Tibial nerve (tissue), 4 donors: ENCODE measurements around the gene ANKRD42. TPM values are rescaled to one million over a fixed set of nuclear protein-coding genes. Genes with fewer than 3 reads are reported as not detected.

ENCODE experiments used
- DNase-seq, 2 donors: peaks; one replicate each; pipeline ENCODE4 v3.0.0-alpha.2; 2019; ENCODE audit warnings: low spot score in 2 of 2
- H3K27ac ChIP-seq, 4 donors: fragments of 200-600 bp; sonication (generic) in 3 of 4; one replicate each; pipeline ENCODE4 v1.5.1; 2017 to 2019; ENCODE audit warnings: mild to moderate bottlenecking in 1 of 4
- H3K27me3 ChIP-seq, 2 donors: fragments of 200-600 bp; sonication (generic) in 1 of 2; one replicate each; pipeline versions ENCODE4 v1.5.1 to v1.6.0; 2017 to 2019
- H3K36me3 ChIP-seq, 3 donors: fragments of 200-600 bp; sonication (generic); one replicate each; pipeline ENCODE4 v1.5.1; 2018 to 2019
- H3K4me1 ChIP-seq, 4 donors: fragments of 200-600 bp; sonication (generic) in 3 of 4; one replicate each; pipeline ENCODE4 v1.5.1; 2017 to 2019
- H3K4me3 ChIP-seq, 4 donors: fragments of 200-600 bp; sonication (generic) in 3 of 4; one replicate each; pipeline ENCODE4 v1.5.1; 2017 to 2019; ENCODE audit warnings: mild to moderate bottlenecking in 1 of 4, moderate library complexity in 1 of 4
- H3K9me3 ChIP-seq, 4 donors: fragments of 200-600 bp; sonication (generic) in 3 of 4; one replicate each; pipeline ENCODE4 v1.5.1; 2017 to 2019
- CTCF ChIP-seq, 5 experiments: fragments of 200-600 bp in 3 of 5; fragments of 450-650 bp in 2 of 5; sonication (generic) in 3 of 5; IDR thresholded peaks; one replicate each; pipeline ENCODE4 v1.5.1; 2016 to 2019; ENCODE audit warnings: antibody characterized with exemption in 5 of 5, mild to moderate bottlenecking in 3 of 5, moderate library complexity in 2 of 5
- EP300 ChIP-seq, 2 donors: sonication (generic); formaldehyde crosslinking; IDR thresholded peaks; one replicate each; pipeline ENCODE4 v1.6.1; 2017; ENCODE audit warnings: antibody characterized with exemption in 2 of 2, mild to moderate bottlenecking in 1 of 2
- POLR2A ChIP-seq, 2 donors: fragments of 450-650 bp; IDR thresholded peaks; one replicate each; pipeline ENCODE4 v1.6.1; 2017; ENCODE audit warnings: antibody characterized with exemption in 2 of 2, mild to moderate bottlenecking in 2 of 2, moderate library complexity in 2 of 2
- WGBS, 2 donors: methylation state at CpG; one replicate each; pipeline ENCODE4 v1.1.5; 2018; 5-methylcytosine and 5-hydroxymethylcytosine counted together
- total RNA-seq, 4 donors: library from RNA; depleted of rRNA; stranded (reverse); fragments of >200 nt; gene quantifications; one replicate each; pipeline ENCODE4 v1.1.0, GENCODE V29; 2016

Gene ANKRD42
- total RNA-seq, 4 donors from 2014 or later, result 10.3 to 13.2 (median 13.1) TPM

- Histone ChIP-seq H3K9me3 (no peaks in the 10 kb centered on the region), H3K4me3 (peak overlapping the region; percentile 84 to 100 (median 94)), H3K4me1 (peaks cover 2 to 41% (median 23%) of the 10 kb centered on the region in 4 donors), H3K27me3 (no peaks in the 10 kb centered on the region), H3K36me3 (no peaks in the 10 kb centered on the region), H3K27ac (peak overlapping the region; percentile 99 to 100 (median 100))
- WGBS, 2 donors, result 0% methylated on average over 18 of the region's 18 CpGs
- peak; percentile 16 to 68 for DNase-seq
- TF ChIP-seq EP300 (IDR thresholded peaks at IDR 0.05) (peak in 1 of 2 donors; percentile 68), POLR2A (IDR thresholded peaks at IDR 0.05) (no peak)
These were observed 35.7 kb upstream of the ANKRD42 start for GRCh38 chr11:83157594-83158356.

- 0 to 1% methylated on average over 5 of the region's 5 CpGs for WGBS, 2 donors
- no peak for TF ChIP-seq CTCF (IDR thresholded peaks at IDR 0.05)
- no peak for TF ChIP-seq EP300 (IDR thresholded peaks at IDR 0.05)
- no peak for TF ChIP-seq POLR2A (IDR thresholded peaks at IDR 0.05)
- Histone ChIP-seq H3K4me1 (peaks cover 2 to 45% (median 27%) of the 10 kb centered on the region in 4 donors), H3K27me3 (no peaks in the 10 kb centered on the region), H3K4me3 (peak overlapping the region; percentile 84 to 100 (median 94)), H3K27ac (peak overlapping the region; percentile 99 to 100 (median 100)), H3K36me3 (no peaks in the 10 kb centered on the region), H3K9me3 (no peaks in the 10 kb centered on the region)
- no peak for DNase-seq
These were observed 35.1 kb upstream of the ANKRD42 start for GRCh38 chr11:83158357-83158786.

- 10 to 11% methylated on average over 15 of the region's 15 CpGs for WGBS, 2 donors
- peaks cover 2 to 51% (median 31%) of the 10 kb centered on the region in 4 donors for H3K4me1 ChIP-seq
- no peak for TF ChIP-seq POLR2A (IDR thresholded peaks at IDR 0.05)
- no peak for TF ChIP-seq CTCF (IDR thresholded peaks at IDR 0.05)
These were observed 34.3 kb upstream of the ANKRD42 start for GRCh38 chr11:83158965-83159901.

GRCh38 chr11:83159902-83160865, 33.3 kb upstream of the ANKRD42 start:
- TF ChIP-seq CTCF (IDR thresholded peaks at IDR 0.05) (no peak), EP300 (IDR thresholded peaks at IDR 0.05) (no peak), POLR2A (IDR thresholded peaks at IDR 0.05) (no peak)
- WGBS, 2 donors, result 33 to 38% methylated on average over 6 of the region's 6 CpGs
- no peak for DNase-seq

More at GRCh38 chr11:83158965-83159901, 34.3 kb upstream of the ANKRD42 start:
- Histone ChIP-seq H3K4me3 (peak overlapping the region; percentile 84 to 100 (median 94)), H3K27ac (peak overlapping the region; percentile 99 to 100 (median 100)), H3K9me3 (no peaks in the 10 kb centered on the region), H3K27me3 (no peaks in the 10 kb centered on the region), H3K36me3 (peaks cover 0 to 2% (median 0%) of the 10 kb centered on the region in 3 donors)
- DNase-seq, result no peak

More at GRCh38 chr11:83159902-83160865, 33.3 kb upstream of the ANKRD42 start:
- Histone ChIP-seq H3K4me1 (peaks cover 2 to 51% (median 32%) of the 10 kb centered on the region in 4 donors), H3K36me3 (peaks cover 0 to 11% (median 5%) of the 10 kb centered on the region in 3 donors), H3K27me3 (no peaks in the 10 kb centered on the region), H3K4me3 (peak overlapping the region; percentile 84 to 100 (median 94)), H3K27ac (peak overlapping the region in 3 of 4 donors; percentile 99 to 100 (median 100)), H3K9me3 (no peaks in the 10 kb centered on the region)
